GM21717 (cell line): ENCODE results near the gene RDH14.

ENCODE experiments used
- ATAC-seq: cut with Tn5 transposase; IDR thresholded peaks from one replicate; pipeline ENCODE4 v1.9.1; 2021; ENCODE audit warnings: mild to moderate bottlenecking, moderate library complexity; ENCODE audit not compliant: unreplicated experiment

RDH14 gene

GRCh38 chr2:18525236-18525635, 35.2 kb downstream of the RDH14 start:
- no peak for ATAC-seq

GRCh38 chr2:18522484-18523146, 37.8 kb downstream of the RDH14 start:
- no peak for ATAC-seq

DNA sequence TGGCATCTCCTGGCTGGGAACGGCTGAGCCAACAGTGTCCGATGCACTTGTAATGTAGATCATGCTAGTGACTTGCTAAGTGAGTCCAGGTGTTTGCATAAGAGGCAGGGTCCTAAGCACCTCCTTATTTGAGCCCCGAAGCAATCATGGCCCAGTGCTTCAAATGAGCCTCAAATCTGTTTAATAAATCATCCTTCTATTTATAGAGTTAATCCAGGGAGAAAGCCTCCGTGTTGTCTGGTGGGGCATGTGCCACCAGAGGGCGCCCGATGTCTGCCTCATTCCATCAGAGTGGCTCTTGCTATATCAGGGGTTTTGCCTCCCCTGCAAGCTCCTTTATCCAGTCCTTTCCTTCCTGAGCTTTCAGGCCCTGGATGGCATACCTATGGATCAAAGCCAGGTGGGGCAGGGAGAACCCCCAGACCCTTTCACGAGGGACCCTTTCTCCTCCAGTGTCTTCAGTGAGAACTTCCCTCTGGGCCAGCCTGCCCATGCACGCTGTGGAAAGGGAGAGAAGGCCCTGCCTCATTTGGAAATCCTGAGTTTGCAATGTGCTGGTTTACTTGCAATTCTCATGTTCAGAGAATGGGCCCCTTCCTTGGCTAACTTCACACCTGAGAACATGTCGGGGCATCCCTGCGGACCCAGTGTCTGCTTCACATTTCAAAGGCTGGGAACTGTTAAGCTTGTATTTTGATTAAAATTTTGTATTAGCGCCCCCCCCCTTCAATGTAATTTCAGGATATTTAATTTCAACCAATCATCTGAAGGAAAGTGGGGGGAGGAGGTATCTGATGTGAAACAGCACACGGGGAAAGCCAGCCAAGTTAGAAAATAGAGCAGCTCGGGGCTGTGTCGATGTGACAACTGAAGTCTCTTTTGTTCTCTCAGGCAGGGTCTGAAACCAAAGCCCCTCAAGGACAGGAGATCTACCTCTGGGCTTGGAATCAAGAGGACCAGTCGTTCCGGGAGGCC, 39.7 kb downstream of the RDH14 start:
- peak; percentile 87 for ATAC-seq

DNA sequence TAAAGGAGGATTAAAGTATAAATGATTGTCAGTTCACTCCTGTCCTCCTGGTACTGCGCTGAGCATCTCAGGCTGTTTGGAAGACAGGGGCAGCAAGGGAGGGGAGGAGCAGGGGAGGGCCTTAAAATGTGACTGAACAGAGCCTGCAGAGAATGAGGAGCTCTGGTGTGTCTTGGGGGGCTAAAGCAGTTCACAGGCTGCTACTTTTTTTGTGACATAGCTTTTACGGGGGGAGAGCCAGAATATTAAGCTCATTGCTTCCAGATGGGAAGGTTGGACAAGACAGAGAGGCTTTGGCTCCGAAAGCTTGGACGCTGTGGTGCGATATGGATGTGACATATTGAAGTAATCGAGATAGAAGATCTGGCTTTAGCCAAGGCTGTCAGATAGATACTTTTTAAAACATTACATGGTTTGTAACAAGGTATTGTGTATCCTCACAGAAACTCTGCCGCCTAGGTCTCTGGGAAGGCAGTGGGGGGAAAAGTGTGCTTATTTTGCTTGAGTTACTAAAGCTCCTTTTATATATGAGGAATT, 40.5 kb downstream of the RDH14 start:
- ATAC-seq: no peak

DNA sequence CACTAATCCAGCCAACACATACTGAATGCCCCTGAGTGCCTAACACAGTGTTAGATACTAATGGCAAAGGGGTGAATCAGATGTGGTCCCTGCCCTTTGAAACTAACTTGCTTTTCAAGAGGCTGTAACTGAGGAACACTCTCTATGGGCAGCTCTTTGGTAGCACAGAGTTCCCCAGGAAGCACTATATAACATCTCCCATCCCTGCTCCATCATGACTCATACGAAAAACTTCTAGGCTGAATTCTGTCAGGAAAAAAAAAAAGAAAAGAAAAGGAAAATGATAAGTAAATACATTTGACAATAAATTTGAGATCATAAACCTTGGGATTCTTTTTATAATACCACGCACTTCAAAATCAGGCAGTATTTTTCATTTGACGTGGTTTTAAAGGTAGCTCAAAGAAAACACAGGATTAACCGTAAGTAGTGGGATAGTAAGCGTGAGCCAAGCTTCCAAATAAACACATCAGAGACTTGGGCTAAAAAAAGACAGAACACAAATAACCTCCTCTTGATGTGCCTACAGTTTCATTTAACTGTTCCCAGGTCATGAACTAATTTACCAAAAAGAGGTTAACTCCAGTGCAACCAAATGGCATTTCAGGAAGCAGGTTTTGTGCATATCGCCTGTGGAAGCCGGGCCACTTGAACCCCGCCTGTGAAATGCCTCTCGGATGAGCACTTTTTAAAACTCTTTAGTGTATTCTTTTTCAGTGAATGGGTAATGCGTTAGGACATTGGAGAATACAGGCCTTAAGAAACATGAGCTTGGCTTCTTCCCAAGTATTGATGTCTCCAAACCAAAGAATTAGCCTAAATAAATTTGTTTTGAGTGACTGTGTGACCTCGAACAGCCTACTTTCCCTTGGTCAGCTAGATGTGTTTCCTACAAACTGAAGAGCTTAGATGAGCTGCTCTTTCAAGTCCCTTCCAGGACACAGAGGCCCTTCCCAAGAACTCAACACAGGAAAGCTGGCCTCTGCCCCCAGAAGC, 42.0 kb downstream of the RDH14 start:
- no peak for ATAC-seq

GRCh38 chr2:18517386-18517785, 43.1 kb downstream of the RDH14 start:
- ATAC-seq: no peak

- ATAC-seq: no peak
Observed at GRCh38 chr2:18516112-18516511, 44.3 kb downstream of the RDH14 start.

- ATAC-seq: no peak
Observed at GRCh38 chr2:18514526-18515461, 45.7 kb downstream of the RDH14 start.

- no peak for ATAC-seq
Observed at GRCh38 chr2:18510775-18511174, 49.7 kb downstream of the RDH14 start.

DNA sequence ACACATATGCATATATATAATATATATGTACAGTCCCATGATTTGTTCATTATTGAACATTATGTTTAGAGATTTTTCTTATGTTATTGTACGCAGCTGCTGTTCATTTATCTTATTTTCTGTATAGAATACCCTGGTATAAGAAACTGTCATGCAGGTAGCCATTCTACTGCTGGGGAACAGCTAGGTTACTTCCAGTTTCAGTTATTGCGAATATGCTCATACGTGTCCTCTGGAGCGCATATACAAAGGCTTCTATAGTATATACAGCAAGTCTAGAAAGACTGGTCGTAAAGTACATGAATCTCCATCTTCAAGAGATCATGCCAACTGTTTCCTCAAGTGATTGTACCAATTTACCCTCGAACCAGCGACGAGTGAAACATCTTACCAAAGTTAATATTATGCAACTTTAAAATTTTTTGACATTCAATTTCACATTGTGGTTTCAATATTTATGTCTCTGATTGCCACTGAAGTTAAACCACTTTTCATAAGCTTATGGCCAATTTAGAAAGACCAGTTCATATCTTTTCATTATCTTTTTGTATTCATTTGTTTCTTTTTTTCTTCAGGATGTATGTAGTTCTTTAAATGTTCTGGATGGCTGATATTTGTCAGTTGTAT, 53.5 kb downstream of the RDH14 start:
- no peak for ATAC-seq

GRCh38 chr2:18505703-18506341, 54.6 kb downstream of the RDH14 start:
- ATAC-seq: no peak
